ENCODE results near the gene NMNAT3.

DNA sequence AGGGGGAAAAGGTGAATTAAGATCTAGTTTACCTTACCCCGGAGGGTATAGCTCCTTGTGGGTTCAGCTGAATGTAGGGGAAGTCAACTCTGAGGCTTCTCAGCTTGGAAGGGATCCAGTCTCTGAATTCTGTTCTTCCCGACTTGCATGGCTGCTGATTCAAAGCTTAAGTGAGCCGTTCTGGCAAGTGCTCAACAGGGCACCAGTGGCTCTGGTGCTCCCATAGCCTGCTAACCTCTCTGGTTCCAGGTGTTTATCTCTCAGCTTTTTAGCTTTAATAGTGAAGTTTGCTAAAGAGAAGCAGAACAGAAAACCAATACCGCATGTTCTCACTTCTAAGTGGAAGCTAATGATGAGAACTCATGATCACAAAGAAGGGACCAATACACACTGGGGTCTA, 92.0 kb downstream of the NMNAT3 start:
- TF ChIP-seq, protein P1, sequence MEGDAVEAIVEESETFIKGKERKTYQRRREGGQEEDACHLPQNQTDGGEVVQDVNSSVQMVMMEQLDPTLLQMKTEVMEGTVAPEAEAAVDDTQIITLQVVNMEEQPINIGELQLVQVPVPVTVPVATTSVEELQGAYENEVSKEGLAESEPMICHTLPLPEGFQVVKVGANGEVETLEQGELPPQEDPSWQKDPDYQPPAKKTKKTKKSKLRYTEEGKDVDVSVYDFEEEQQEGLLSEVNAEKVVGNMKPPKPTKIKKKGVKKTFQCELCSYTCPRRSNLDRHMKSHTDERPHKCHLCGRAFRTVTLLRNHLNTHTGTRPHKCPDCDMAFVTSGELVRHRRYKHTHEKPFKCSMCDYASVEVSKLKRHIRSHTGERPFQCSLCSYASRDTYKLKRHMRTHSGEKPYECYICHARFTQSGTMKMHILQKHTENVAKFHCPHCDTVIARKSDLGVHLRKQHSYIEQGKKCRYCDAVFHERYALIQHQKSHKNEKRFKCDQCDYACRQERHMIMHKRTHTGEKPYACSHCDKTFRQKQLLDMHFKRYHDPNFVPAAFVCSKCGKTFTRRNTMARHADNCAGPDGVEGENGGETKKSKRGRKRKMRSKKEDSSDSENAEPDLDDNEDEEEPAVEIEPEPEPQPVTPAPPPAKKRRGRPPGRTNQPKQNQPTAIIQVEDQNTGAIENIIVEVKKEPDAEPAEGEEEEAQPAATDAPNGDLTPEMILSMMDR (IDR thresholded peaks at IDR 0.05) = no peak
- TF ChIP-seq EZH2 (IDR thresholded peaks at IDR 0.05) (no peak), EZH2phosphoT487 (IDR thresholded peaks at IDR 0.05) (no peak)

Measured in neural progenitor cell (in vitro differentiated cells).